Left colon (tissue), 2 donors: ENCODE results near the gene CFAP20DC. TPM values are rescaled to one million over a fixed set of nuclear protein-coding genes. Genes with fewer than 3 reads are reported as not detected.

Experiments
- ATAC-seq: fragments of 200-7000 bp; cut with Tn5 transposase; one replicate; pipeline ENCODE4 v1.9.1; 2020; ENCODE audit warnings: mild to moderate bottlenecking, moderate library complexity
- DNase-seq, 2 donors: peaks; one replicate each; pipeline ENCODE4 v3.0.0-alpha.2; 2020
- intact Hi-C, 2 donors: fragments of 100-400 bp; cut with DNase I in 1 of 2; cut with micrococcal nuclease in 1 of 2; formaldehyde crosslinking; loops; one replicate each; pipeline versions ENCODE4 v1.11.2 to v1.14.0; 2022; cut with DNase I, micrococcal nuclease
- total RNA-seq, 2 donors: library from RNA; stranded (reverse); fragmentation: NEBNext Ultra II Directional; extraction: Animal tissue kit (Norgen Biotek cat#: 25700); gene quantifications; one replicate each; pipeline ENCODE4 v1.2.1, GENCODE V29; 2021
- donor health status: DM: no; HTN: no; CAD: no.
- donor health status: DM: yes; HTN: yes; CAD: no.

Gene CFAP20DC
- total RNA-seq, 2 donors from 2014 or later: 0.98 to 1.6 TPM

- intact Hi-C loops: no loop called here
- DNase-seq: no peak
- ATAC-seq: no peak
Measured at GRCh38 chr3:58693940-58694850, 355.6 kb downstream of the CFAP20DC start.

- no peak for DNase-seq
- ATAC-seq: no peak
- intact Hi-C loops: no loop called here
Measured at GRCh38 chr3:58692484-58692883, 357.3 kb downstream of the CFAP20DC start.
